Naive thymus-derived CD4-positive, alpha-beta T cell (primary cell): ENCODE data around the gene COL27A1. TPM values are rescaled to one million over a fixed set of nuclear protein-coding genes. Genes with fewer than 3 reads are reported as not detected.

Experiments
- ATAC-seq: fragments of 150-1000 bp; cut with Tn5 transposase; 2 replicates; pipeline ENCODE4 v1.10.0; 2021; ENCODE audit warnings: mild to moderate bottlenecking, moderate library complexity
- CTCF ChIA-PET: fragments of 350-600 bp; sonication (Branson Sonifier 250); formaldehyde crosslinking; loops from one replicate; lab custom pipeline; 2021; ENCODE audit warnings: antibody characterized with exemption; lab: Charles Lee
- POLR2A ChIA-PET: fragments of 350-600 bp; sonication (Branson Sonifier 250); formaldehyde crosslinking; loops from one replicate; lab custom pipeline; 2021; ENCODE audit warnings: antibody characterized with exemption, inconsistent platforms; lab: Charles Lee
- DNase-seq, 9 donors: peaks; one replicate each; pipeline versions ENCODE4 v3.0.0 to v3.0.0-alpha.2; 2020 to 2022; ENCODE audit warnings: mixed read lengths in 1 of 9
- H3K27ac ChIP-seq: one replicate; pipeline ENCODE4 v1.7.0; 2013; ENCODE audit warnings: mild to moderate bottlenecking, low read depth, low read length, moderate library complexity
- H3K27me3 ChIP-seq, 2 donors: one replicate each; pipeline ENCODE4 v1.7.0; 2013; ENCODE audit warnings: low read length in 2 of 2, mild to moderate bottlenecking in 2 of 2, moderate library complexity in 2 of 2; ENCODE audit not compliant: control insufficient read depth in 2 of 2, insufficient read depth in 2 of 2
- H3K36me3 ChIP-seq, 3 experiments: 1 replicate in 2 of 3; 2 replicates in 1 of 3; pipeline ENCODE4 v1.7.0; 2013; ENCODE audit warnings: low read length in 3 of 3, mild to moderate bottlenecking in 3 of 3, moderate library complexity in 1 of 3; ENCODE audit not compliant: insufficient read depth in 3 of 3, control insufficient read depth in 2 of 3
- H3K4me1 ChIP-seq, 2 donors: one replicate each; pipeline ENCODE4 v1.7.0; 2013; ENCODE audit warnings: low read length in 2 of 2, mild to moderate bottlenecking in 2 of 2, moderate library complexity in 1 of 2; ENCODE audit not compliant: control insufficient read depth in 2 of 2, insufficient read depth in 2 of 2
- H3K4me3 ChIP-seq: 2 replicates; pipeline ENCODE4 v1.7.0; 2013; ENCODE audit warnings: mild to moderate bottlenecking, low read length
- H3K9me3 ChIP-seq, 3 experiments: 1 replicate in 2 of 3; 2 replicates in 1 of 3; pipeline ENCODE4 v1.7.0; 2013; ENCODE audit warnings: low read length in 3 of 3; ENCODE audit not compliant: control insufficient read depth in 2 of 3
- H3K27ac Mint-ChIP-seq, 9 donors: one replicate each; pipeline ENCODE4 v1.8.0; 2020 to 2022; ENCODE audit warnings: mixed read lengths in 9 of 9, mild to moderate bottlenecking in 8 of 9, moderate library complexity in 5 of 9, inconsistent platforms in 2 of 9
- H3K27me3 Mint-ChIP-seq, 5 donors: one replicate each; pipeline ENCODE4 v1.8.0; 2021 to 2022; ENCODE audit warnings: mixed read lengths in 5 of 5, mild to moderate bottlenecking in 1 of 5
- H3K36me3 Mint-ChIP-seq, 5 donors: one replicate each; pipeline ENCODE4 v1.8.0; 2020 to 2022; ENCODE audit warnings: mixed read lengths in 5 of 5, mild to moderate bottlenecking in 3 of 5, inconsistent platforms in 1 of 5
- H3K4me1 Mint-ChIP-seq, 7 donors: one replicate each; pipeline ENCODE4 v1.8.0; 2020 to 2022; ENCODE audit warnings: mixed read lengths in 7 of 7, mild to moderate bottlenecking in 3 of 7, inconsistent platforms in 1 of 7
- H3K4me3 Mint-ChIP-seq, 10 donors: one replicate each; pipeline ENCODE4 v1.8.0; 2020 to 2022; ENCODE audit warnings: mild to moderate bottlenecking in 10 of 10, mixed read lengths in 10 of 10, moderate library complexity in 6 of 10, inconsistent platforms in 2 of 10
- H3K9me3 Mint-ChIP-seq, 11 donors: one replicate each; pipeline ENCODE4 v1.8.0; 2020 to 2022; ENCODE audit warnings: mixed read lengths in 11 of 11, mild to moderate bottlenecking in 4 of 11, inconsistent platforms in 1 of 11, moderate library complexity in 1 of 11
- intact Hi-C, 2 donors: fragments of 100-400 bp; cut with micrococcal nuclease; formaldehyde crosslinking; loops; one replicate each; pipeline ENCODE4 v1.15.1; 2023
- polyA plus RNA-seq, 2 donors: library from polyadenylated mRNA; unstranded; fragments of 300-500 nt; fragmentation: Illumina TruSeq; gene quantifications; one replicate each; pipeline ENCODE4 v1.2.3, GENCODE V29; 2021
- total RNA-seq, 6 experiments: library from RNA in 5 of 6; stranded (reverse) in 5 of 6; gene quantifications; 1 replicate in 5 of 6; 2 replicates in 1 of 6; pipeline ENCODE4 v1.2.3 and lab custom pipeline; 2021 to 2026

COL27A1 gene
- total and polyA plus RNA-seq, 7 experiments from 2014 or later: 1.2 to 2.4 (median 1.9) TPM; not detected in 2

- ChIA-PET POLR2A (no interaction called here), CTCF (no interaction called here)
- H3K9me3 Mint-ChIP-seq: peaks cover 0 to 2% (median 0%) of the 10 kb centered on the region in 11 donors
- Histone ChIP-seq H3K36me3 (no peaks in the 10 kb centered on the region), H3K27me3 (no peaks in the 10 kb centered on the region), H3K4me3 (no peak overlapping the region), H3K9me3 (no peaks in the 10 kb centered on the region), H3K27ac (no peak overlapping the region), H3K4me1 (no peaks in the 10 kb centered on the region)
- H3K36me3 Mint-ChIP-seq: no peaks in the 10 kb centered on the region
- no peak overlapping the region for H3K27ac Mint-ChIP-seq
- peaks cover 0 to 8% (median 0%) of the 10 kb centered on the region in 7 donors for H3K4me1 Mint-ChIP-seq
- no peak overlapping the region for H3K4me3 Mint-ChIP-seq
- H3K27me3 Mint-ChIP-seq: peaks cover 0 to 7% (median 0%) of the 10 kb centered on the region in 5 donors
- DNase-seq (no peak), ATAC-seq (no peak)
- intact Hi-C loops: no loop called here
Observed at GRCh38 chr9:114231273-114231672, 75.9 kb downstream of the COL27A1 start.

DNA sequence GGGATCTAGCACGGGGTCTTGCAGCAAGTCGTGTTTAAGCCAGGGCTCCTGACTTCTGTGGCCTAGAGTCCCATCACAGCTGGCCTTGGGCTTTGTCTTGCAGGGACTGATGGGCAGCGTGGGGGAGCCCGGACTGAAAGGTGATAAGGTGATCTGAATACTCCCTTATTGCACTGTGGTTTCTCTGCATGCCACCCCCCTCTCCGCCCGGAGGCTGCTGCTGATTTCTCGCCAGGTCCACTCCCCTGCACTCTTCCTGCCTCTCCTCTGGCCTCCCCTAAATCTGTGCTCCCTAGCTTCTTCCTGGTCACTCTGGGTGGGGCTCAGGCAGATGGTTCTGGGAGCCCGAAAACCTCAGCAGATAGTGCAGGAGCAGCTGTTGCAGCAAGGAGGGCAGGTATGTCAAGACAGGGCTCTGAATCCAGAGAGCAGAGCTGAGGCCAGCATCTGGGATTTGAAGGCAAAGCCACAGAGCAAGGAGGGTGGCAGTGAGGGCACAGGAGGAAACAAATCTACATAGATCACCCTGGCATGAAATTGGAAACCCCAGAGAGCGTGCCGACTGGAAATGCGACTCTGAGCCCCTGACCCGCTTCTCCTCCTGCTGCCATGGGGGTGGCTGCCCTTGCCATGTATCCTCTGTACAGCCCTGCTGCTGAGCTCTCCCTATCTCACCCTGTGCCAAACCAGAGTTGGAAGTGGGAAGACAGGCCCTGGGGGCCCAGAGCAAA, 76.5 kb downstream of the COL27A1 start:
- H3K4me3 ChIP-seq: no peak overlapping the region
- H3K4me1 ChIP-seq: no peaks in the 10 kb centered on the region
- ChIA-PET CTCF (no interaction called here), POLR2A (no interaction called here)
- Mint-ChIP-seq H3K4me1 (peaks cover 0 to 8% (median 0%) of the 10 kb centered on the region in 7 donors), H3K9me3 (peaks cover 0 to 2% (median 0%) of the 10 kb centered on the region in 11 donors), H3K36me3 (no peaks in the 10 kb centered on the region), H3K27me3 (peaks cover 0 to 8% (median 0%) of the 10 kb centered on the region in 5 donors), H3K27ac (no peak overlapping the region), H3K4me3 (no peak overlapping the region)
- intact Hi-C loops: no loop called here
- H3K9me3 ChIP-seq: no peaks in the 10 kb centered on the region
- H3K36me3 ChIP-seq: no peaks in the 10 kb centered on the region
- ATAC-seq (no peak), DNase-seq (no peak)
- no peaks in the 10 kb centered on the region for H3K27me3 ChIP-seq
- no peak overlapping the region for H3K27ac ChIP-seq

- DNase-seq (no peak), ATAC-seq (no peak)
- peaks cover 0 to 2% (median 0%) of the 10 kb centered on the region in 11 donors for H3K9me3 Mint-ChIP-seq
- Histone ChIP-seq H3K27ac (no peak overlapping the region), H3K27me3 (no peaks in the 10 kb centered on the region), H3K9me3 (no peaks in the 10 kb centered on the region), H3K36me3 (no peaks in the 10 kb centered on the region), H3K4me3 (no peak overlapping the region), H3K4me1 (no peaks in the 10 kb centered on the region)
- intact Hi-C loops: no loop called here
- H3K27me3 Mint-ChIP-seq: peaks cover 0 to 7% (median 0%) of the 10 kb centered on the region in 5 donors
- ChIA-PET CTCF (no interaction called here), POLR2A (no interaction called here)
- H3K4me1 Mint-ChIP-seq: peaks cover 0 to 8% (median 0%) of the 10 kb centered on the region in 7 donors
- H3K4me3 Mint-ChIP-seq: no peak overlapping the region
- no peaks in the 10 kb centered on the region for H3K36me3 Mint-ChIP-seq
- H3K27ac Mint-ChIP-seq: no peak overlapping the region
Observed at GRCh38 chr9:114233491-114234185, 78.3 kb downstream of the COL27A1 start.

DNA sequence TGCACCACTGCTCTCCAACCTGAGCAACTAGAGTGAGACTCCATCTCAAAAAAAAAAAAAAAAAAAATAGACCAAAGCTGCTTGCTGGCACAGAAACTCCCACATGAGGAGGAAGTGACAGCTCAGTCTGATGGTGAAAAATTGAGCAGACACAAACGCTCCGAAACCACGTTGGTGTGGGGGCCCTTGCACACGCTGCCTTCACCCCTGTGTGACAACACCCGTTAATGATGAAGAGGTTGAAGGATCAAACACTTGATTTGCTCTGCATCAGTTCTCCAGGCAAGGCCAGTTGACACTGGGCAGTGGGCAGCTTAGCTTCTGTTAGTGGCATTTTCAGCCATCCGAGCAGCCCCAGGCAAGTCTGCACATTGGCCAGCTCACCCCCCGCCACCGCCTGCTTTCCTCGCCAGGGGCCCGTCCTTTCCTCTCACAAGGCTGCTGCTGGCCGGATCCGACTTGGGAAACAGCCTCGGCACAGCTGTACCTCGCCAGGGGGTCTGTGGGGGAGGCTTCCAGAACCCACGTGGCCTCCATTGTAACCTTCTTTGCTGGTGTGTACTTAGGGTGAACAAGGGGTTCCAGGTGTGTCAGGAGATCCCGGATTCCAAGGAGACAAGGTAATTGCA, 79.8 kb downstream of the COL27A1 start:
- ATAC-seq (no peak), DNase-seq (no peak)
- ChIA-PET POLR2A (no interaction called here), CTCF (interaction anchor here (1.2 kb wide), 1 partner anchor 446 kb away, joined by 3 read pairs; no protein-coding TSS in a partner anchor)
- Histone ChIP-seq H3K4me1 (no peaks in the 10 kb centered on the region), H3K27ac (no peak overlapping the region), H3K36me3 (no peaks in the 10 kb centered on the region), H3K9me3 (no peaks in the 10 kb centered on the region), H3K4me3 (no peak overlapping the region), H3K27me3 (no peaks in the 10 kb centered on the region)
- intact Hi-C loops: no loop called here
- peaks cover 0 to 2% (median 0%) of the 10 kb centered on the region in 11 donors for H3K9me3 Mint-ChIP-seq
- H3K27ac Mint-ChIP-seq: no peak overlapping the region
- peaks cover 0 to 13% (median 0%) of the 10 kb centered on the region in 5 donors for H3K27me3 Mint-ChIP-seq
- H3K4me3 Mint-ChIP-seq: no peak overlapping the region
- peaks cover 0 to 8% (median 0%) of the 10 kb centered on the region in 7 donors for H3K4me1 Mint-ChIP-seq
- no peaks in the 10 kb centered on the region for H3K36me3 Mint-ChIP-seq

- no peaks in the 10 kb centered on the region for H3K36me3 ChIP-seq
- no peak overlapping the region for H3K27ac ChIP-seq
- DNase-seq (no peak), ATAC-seq (no peak)
- no peaks in the 10 kb centered on the region for H3K27me3 ChIP-seq
- POLR2A ChIA-PET: no interaction called here
- CTCF ChIA-PET: interaction anchor here (1.2 kb wide), 1 partner anchor 445 kb away, joined by 3 read pairs; no protein-coding TSS in a partner anchor
- intact Hi-C loops: no loop called here
- Mint-ChIP-seq H3K4me1 (peaks cover 0 to 8% (median 0%) of the 10 kb centered on the region in 7 donors), H3K27ac (no peak overlapping the region), H3K4me3 (no peak overlapping the region), H3K36me3 (no peaks in the 10 kb centered on the region), H3K9me3 (peaks cover 0 to 2% (median 0%) of the 10 kb centered on the region in 11 donors), H3K27me3 (peaks cover 0 to 9% (median 0%) of the 10 kb centered on the region in 5 donors)
- H3K4me1 ChIP-seq: no peaks in the 10 kb centered on the region
- H3K9me3 ChIP-seq: no peaks in the 10 kb centered on the region
- no peak overlapping the region for H3K4me3 ChIP-seq
Observed at GRCh38 chr9:114236391-114237138, 81.2 kb downstream of the COL27A1 start.

DNA sequence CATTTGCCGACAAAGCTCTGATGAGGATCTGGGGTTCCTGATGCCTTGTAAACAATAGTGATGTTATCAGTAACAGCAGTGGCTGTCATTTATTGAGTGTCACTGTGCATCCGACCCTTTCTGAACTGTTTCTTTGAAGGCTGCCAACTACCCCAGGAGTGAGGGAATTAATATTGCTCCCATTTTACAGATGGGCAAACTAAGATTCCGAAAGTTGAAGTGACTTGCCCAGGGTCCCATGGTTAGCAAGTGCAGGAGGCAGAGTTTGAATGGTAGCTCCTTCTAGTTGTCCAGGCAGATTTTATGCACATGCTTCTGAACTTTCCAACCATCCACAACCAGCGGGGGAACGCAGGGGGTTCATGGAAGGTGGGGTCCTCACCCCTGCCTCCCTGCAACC, 81.9 kb downstream of the COL27A1 start:
- H3K27me3 ChIP-seq: no peaks in the 10 kb centered on the region
- peaks cover 0 to 2% (median 0%) of the 10 kb centered on the region in 11 donors for H3K9me3 Mint-ChIP-seq
- DNase-seq (no peak), ATAC-seq (no peak)
- H3K36me3 ChIP-seq: no peaks in the 10 kb centered on the region
- H3K27me3 Mint-ChIP-seq: peaks cover 0 to 9% (median 0%) of the 10 kb centered on the region in 5 donors
- intact Hi-C loops: no loop called here
- CTCF ChIA-PET: no interaction called here
- no peak overlapping the region for H3K4me3 Mint-ChIP-seq
- POLR2A ChIA-PET: no interaction called here
- H3K9me3 ChIP-seq: no peaks in the 10 kb centered on the region
- H3K4me1 ChIP-seq: no peaks in the 10 kb centered on the region
- peaks cover 0 to 8% (median 0%) of the 10 kb centered on the region in 7 donors for H3K4me1 Mint-ChIP-seq
- no peak overlapping the region for H3K27ac ChIP-seq
- H3K36me3 Mint-ChIP-seq: no peaks in the 10 kb centered on the region
- no peak overlapping the region for H3K4me3 ChIP-seq
- no peak overlapping the region for H3K27ac Mint-ChIP-seq
